GM10847 (cell line): ENCODE results near the gene HBB.
"Not testable (repeated sequence)": the region's sequence is repeated elsewhere in the genome, so short reads cannot be mapped to it uniquely, and the experiment has no call there.

Experiments
- POLR2A ChIP-seq: IDR thresholded peaks from 2 replicates; pipeline ENCODE4 v1.6.1; 2011; ENCODE audit not compliant: insufficient read length; ENCODE audit errors: extremely low read depth

The HBB gene

GRCh38 chr11:5226732-5227310, at the start of gene HBB:
HBB (minus strand) TSS chr11:5227071; CDS start chr11:5227021, 50 bp downstream.
- TF ChIP-seq POLR2A = no peak

- TF ChIP-seq POLR2A = no peak
These were observed 48.7 kb upstream of the HBB start for GRCh38 chr11:5275369-5276110.

GRCh38 chr11:5274395-5274794, 47.5 kb upstream of the HBB start:
- no peak for TF ChIP-seq POLR2A

GRCh38 chr11:5272395-5273017, 45.6 kb upstream of the HBB start:
- TF ChIP-seq POLR2A = no peak

- TF ChIP-seq POLR2A = no peak
These were observed 42.9 kb upstream of the HBB start, which contains the start of gene HBE1 for GRCh38 chr11:5269715-5270147. HBE1 (minus strand) TSS chr11:5269945; CDS start chr11:5269890, 55 bp downstream.

- no peak for TF ChIP-seq POLR2A
These were observed 40.2 kb upstream of the HBB start for GRCh38 chr11:5267033-5267563.

- TF ChIP-seq POLR2A = no peak
These were observed 39.7 kb upstream of the HBB start for GRCh38 chr11:5266609-5267008.

- no peak for TF ChIP-seq POLR2A
These were observed 39.0 kb upstream of the HBB start for GRCh38 chr11:5265832-5266231.

GRCh38 chr11:5258543-5259262, 31.8 kb upstream of the HBB start:
- TF ChIP-seq POLR2A = no peak

- TF ChIP-seq POLR2A = no peak
These were observed 30.4 kb upstream of the HBB start for GRCh38 chr11:5257296-5257695.

- TF ChIP-seq POLR2A = not testable (repeated sequence)
These were observed 28.0 kb upstream of the HBB start, which contains the start of gene HBG2 for GRCh38 chr11:5254646-5255413. HBG2 (minus strand) TSS chr11:5254781; CDS start chr11:5254728, 53 bp downstream.

- no peak for TF ChIP-seq POLR2A
These were observed 26.0 kb upstream of the HBB start for GRCh38 chr11:5252919-5253265.

- no peak for TF ChIP-seq POLR2A
These were observed 25.5 kb upstream of the HBB start for GRCh38 chr11:5252192-5252918.

GRCh38 chr11:5251746-5252145, 24.9 kb upstream of the HBB start:
- no peak for TF ChIP-seq POLR2A

- TF ChIP-seq POLR2A = no peak
These were observed 23.8 kb upstream of the HBB start for GRCh38 chr11:5250543-5251204.
